Thymus (tissue), 11 donors: ENCODE data around the gene SNAP29. TPM values are rescaled to one million over a fixed set of nuclear protein-coding genes. Genes with fewer than 3 reads are reported as not detected.

Source experiments
- DNase-seq, 9 donors: peaks; one replicate each; pipeline ENCODE4 v3.0.0-alpha.2; 2013; ENCODE audit warnings: low spot score in 9 of 9, low read depth in 6 of 9, missing footprints in 1 of 9
- H3K27ac ChIP-seq, 2 donors: one replicate each; pipeline ENCODE4 v1.5.1; 2013; ENCODE audit warnings: control low read depth in 1 of 2, low read depth in 1 of 2, low read length in 1 of 2, mild to moderate bottlenecking in 1 of 2, moderate library complexity in 1 of 2
- H3K27me3 ChIP-seq, 2 donors: one replicate each; pipeline ENCODE4 v1.5.1; 2013; ENCODE audit warnings: low read length in 1 of 2; ENCODE audit not compliant: control insufficient read depth in 2 of 2, insufficient read depth in 1 of 2
- H3K36me3 ChIP-seq, 2 donors: one replicate each; pipeline ENCODE4 v1.5.1; 2013; ENCODE audit warnings: low read length in 1 of 2, mild to moderate bottlenecking in 1 of 2, moderate library complexity in 1 of 2; ENCODE audit not compliant: control insufficient read depth in 2 of 2, insufficient read depth in 2 of 2
- H3K4me1 ChIP-seq, 2 donors: one replicate each; pipeline ENCODE4 v1.5.1; 2013; ENCODE audit warnings: low read length in 2 of 2; ENCODE audit not compliant: control insufficient read depth in 2 of 2, insufficient read depth in 2 of 2
- H3K4me3 ChIP-seq, 2 donors: one replicate each; pipeline ENCODE4 v1.5.1; 2013; ENCODE audit warnings: low read length in 2 of 2, control low read depth in 1 of 2, mild to moderate bottlenecking in 1 of 2
- H3K9me3 ChIP-seq, 2 donors: one replicate each; pipeline ENCODE4 v1.5.1; 2013; ENCODE audit warnings: low read length in 1 of 2, mild to moderate bottlenecking in 1 of 2; ENCODE audit not compliant: control insufficient read depth in 2 of 2, insufficient read depth in 1 of 2
- WGBS: extraction: QIAGEN DNeasy Blood & Tissue Kit; methylation state at CpG from one replicate; pipeline ENCODE4 v1.1.7; 2013; 5-methylcytosine and 5-hydroxymethylcytosine counted together
- polyA plus RNA-seq: library from polyadenylated mRNA; stranded (reverse); fragments of 200-250 nt; gene quantifications from one replicate; pipeline ENCODE4 v1.2.3, GENCODE V29; 2013
- total RNA-seq: library from RNA; stranded (reverse); fragments of 120-200 nt; gene quantifications from one replicate; pipeline ENCODE4 v1.2.4, GENCODE V29; 2013
- donor health status: healthy.

The SNAP29 gene
- total and polyA plus RNA-seq, 2 donors = 13.4 to 19.2 TPM

- DNase-seq = no peak
Measured at GRCh38 chr22:20867179-20868024, 8.6 kb downstream of the SNAP29 start.

GRCh38 chr22:20868025-20868962 lies 9.5 kb downstream of the SNAP29 start:
- WGBS = 93% methylated on average over 7 of the region's 7 CpGs
- Histone ChIP-seq H3K27ac (no peak overlapping the region), H3K36me3 (peaks cover 27 to 29% of the 10 kb centered on the region in 2 donors), H3K4me3 (no peak overlapping the region), H3K4me1 (peaks cover 2 to 12% of the 10 kb centered on the region in 2 donors), H3K27me3 (no peaks in the 10 kb centered on the region), H3K9me3 (no peaks in the 10 kb centered on the region)
- no peak for DNase-seq

More at GRCh38 chr22:20867179-20868024, 8.6 kb downstream of the SNAP29 start:
- peaks cover 2 to 15% of the 10 kb centered on the region in 2 donors for H3K4me1 ChIP-seq
- H3K9me3 ChIP-seq = no peaks in the 10 kb centered on the region
- 89% methylated on average over 11 of the region's 11 CpGs for WGBS
- H3K27me3 ChIP-seq = no peaks in the 10 kb centered on the region
- H3K4me3 ChIP-seq = no peak overlapping the region
- peak overlapping the region; percentile 37 to 46 for H3K27ac ChIP-seq
- H3K36me3 ChIP-seq = peaks cover 24 to 32% of the 10 kb centered on the region in 2 donors

- Histone ChIP-seq H3K27me3 (no peaks in the 10 kb centered on the region), H3K36me3 (peaks cover 26 to 30% of the 10 kb centered on the region in 2 donors), H3K9me3 (no peaks in the 10 kb centered on the region), H3K27ac (no peak overlapping the region), H3K4me1 (peaks cover 0 to 8% of the 10 kb centered on the region in 2 donors), H3K4me3 (no peak overlapping the region)
- WGBS = 100% methylated on average over 2 of the region's 2 CpGs
- DNase-seq = no peak
Measured at GRCh38 chr22:20869234-20869633, 10.4 kb downstream of the SNAP29 start.

GRCh38 chr22:20873214-20873613 lies 14.4 kb downstream of the SNAP29 start:
- no peaks in the 10 kb centered on the region for H3K27me3 ChIP-seq
- H3K4me3 ChIP-seq = no peak overlapping the region
- peaks cover 34 to 38% of the 10 kb centered on the region in 2 donors for H3K36me3 ChIP-seq
- no peaks in the 10 kb centered on the region for H3K4me1 ChIP-seq
- no peak for DNase-seq
- WGBS = 98% methylated on average over 3 of the region's 3 CpGs
- H3K27ac ChIP-seq = no peak overlapping the region
- H3K9me3 ChIP-seq = no peaks in the 10 kb centered on the region

GRCh38 chr22:20875296-20875695 lies 16.5 kb downstream of the SNAP29 start:
- H3K4me1 ChIP-seq = no peaks in the 10 kb centered on the region
- peaks cover 34 to 37% of the 10 kb centered on the region in 2 donors for H3K36me3 ChIP-seq
- WGBS = 98% methylated on average over 1 of the region's 1 CpG
- H3K27ac ChIP-seq = no peak overlapping the region
- DNase-seq = no peak
- no peaks in the 10 kb centered on the region for H3K9me3 ChIP-seq
- H3K4me3 ChIP-seq = no peak overlapping the region
- no peaks in the 10 kb centered on the region for H3K27me3 ChIP-seq

GRCh38 chr22:20877715-20878114 lies 18.9 kb downstream of the SNAP29 start:
- no peak for DNase-seq
- Histone ChIP-seq H3K27ac (no peak overlapping the region), H3K27me3 (no peaks in the 10 kb centered on the region), H3K36me3 (peaks cover 42 to 47% of the 10 kb centered on the region in 2 donors), H3K9me3 (no peaks in the 10 kb centered on the region), H3K4me3 (no peak overlapping the region), H3K4me1 (no peaks in the 10 kb centered on the region)
- WGBS = 98% methylated on average over 3 of the region's 3 CpGs

- Histone ChIP-seq H3K4me1 (no peaks in the 10 kb centered on the region), H3K27me3 (no peaks in the 10 kb centered on the region), H3K27ac (no peak overlapping the region), H3K4me3 (no peak overlapping the region), H3K36me3 (peaks cover 51 to 54% of the 10 kb centered on the region in 2 donors), H3K9me3 (peaks cover 0 to 1% of the 10 kb centered on the region in 2 donors)
- WGBS = 98% methylated on average over 5 of the region's 5 CpGs
- DNase-seq = no peak
Measured at GRCh38 chr22:20881231-20881630, 22.4 kb downstream of the SNAP29 start.

- Histone ChIP-seq H3K4me1 (no peaks in the 10 kb centered on the region), H3K36me3 (peaks cover 50 to 52% of the 10 kb centered on the region in 2 donors), H3K27ac (no peak overlapping the region), H3K27me3 (no peaks in the 10 kb centered on the region), H3K4me3 (no peak overlapping the region), H3K9me3 (peaks cover 0 to 1% of the 10 kb centered on the region in 2 donors)
- DNase-seq = no peak
- 96% methylated on average over 9 of the region's 9 CpGs for WGBS
Measured at GRCh38 chr22:20881869-20882815, 23.3 kb downstream of the SNAP29 start.
